Endothelial cell of umbilical vein (primary cell): ENCODE data around the gene EVI2A. TPM values are rescaled to one million over a fixed set of nuclear protein-coding genes. Genes with fewer than 3 reads are reported as not detected.

Source experiments
- BruUV-seq: library from RNA; stranded (reverse); fragments of 400-500 nt; replicated peaks from 2 replicates; lab custom pipeline; 2021; lab: Mats Ljungman, UMichigan
- CTCF ChIA-PET: fragments of 300-600, 350-600 bp; sonication (Branson Sonifier 250); formaldehyde crosslinking; loops from one replicate; lab custom pipeline; 2021; ENCODE audit warnings: antibody characterized with exemption, inconsistent platforms; lab: Charles Lee
- POLR2A ChIA-PET: fragments of 300-600, 350-600 bp; sonication (Branson Sonifier 250); formaldehyde crosslinking; loops from one replicate; lab custom pipeline; 2021; ENCODE audit warnings: antibody characterized with exemption, inconsistent platforms; lab: Charles Lee
- DNase-seq: peaks from one replicate; pipeline ENCODE4 v3.0.0-alpha.2; 2011; ENCODE audit warnings: low read depth, low spot score
- FAIRE-seq: peaks from 2 replicates; lab custom pipeline; 2011; peaks lifted over from hg19 to GRCh38; lab: Jason Lieb, UNC
- H2AFZ ChIP-seq: 2 replicates; pipeline ENCODE4 v1.6.0; 2012; ENCODE audit warnings: low read depth, low read length, control low read depth, inconsistent platforms
- H3K27ac ChIP-seq: 2 replicates; pipeline ENCODE4 v1.5.1; 2011; ENCODE audit warnings: low read depth, mild to moderate bottlenecking, control low read depth, low read length, moderate library complexity; ENCODE audit not compliant: insufficient read depth
- H3K27me3 ChIP-seq, 2 experiments: 2 replicates each; pipeline versions ENCODE4 v1.6.0 to v1.6.1; 2011; ENCODE audit warnings: low read length in 2 of 2, mixed read lengths in 1 of 2; ENCODE audit not compliant: control insufficient read depth in 2 of 2, insufficient read depth in 2 of 2
- H3K36me3 ChIP-seq, 2 experiments: 2 replicates in 1 of 2; 3 replicates in 1 of 2; pipeline ENCODE4 v1.5.1; 2011; ENCODE audit warnings: low read length in 2 of 2, mild to moderate bottlenecking in 1 of 2, moderate library complexity in 1 of 2; ENCODE audit not compliant: control insufficient read depth in 2 of 2, insufficient read depth in 2 of 2; ENCODE audit errors: extremely low read depth in 1 of 2
- H3K4me1 ChIP-seq: 3 replicates; pipeline ENCODE4 v1.5.1; 2011; ENCODE audit warnings: mild to moderate bottlenecking, low read length; ENCODE audit not compliant: control insufficient read depth, insufficient read depth; ENCODE audit errors: extremely low read depth
- H3K4me2 ChIP-seq: 2 replicates; pipeline ENCODE4 v1.6.1; 2011; ENCODE audit warnings: low read length, control low read depth, mixed read lengths; ENCODE audit not compliant: insufficient read depth
- H3K4me3 ChIP-seq, 3 experiments: fragments of 200-600 bp in 1 of 3; sonication (generic), shearing (Covaris generic) in 1 of 3; replicated peaks in 1 of 3; 2 replicates each; pipeline ENCODE4 v1.5.1; 2011 to 2016; ENCODE audit warnings: control low read depth in 3 of 3, low read length in 3 of 3, mild to moderate bottlenecking in 2 of 3, inconsistent platforms in 1 of 3, low read depth in 1 of 3, moderate library complexity in 1 of 3; ENCODE audit not compliant: insufficient read depth in 1 of 3
- H3K79me2 ChIP-seq: 2 replicates; pipeline ENCODE4 v1.6.0; 2012; ENCODE audit warnings: low read length, inconsistent platforms; ENCODE audit not compliant: control insufficient read depth, insufficient read depth
- H3K9ac ChIP-seq: replicated peaks from 2 replicates; pipeline ENCODE3; 2011; ENCODE audit warnings: low read length, control low read depth; ENCODE audit not compliant: insufficient read depth; ENCODE audit errors: extremely low read depth
- H3K9me1 ChIP-seq: replicated peaks from 3 replicates; pipeline ENCODE4 v1.6.0; 2011; ENCODE audit warnings: mild to moderate bottlenecking, low read length; ENCODE audit not compliant: control insufficient read depth, insufficient read depth; ENCODE audit errors: extremely low read depth
- H3K9me3 ChIP-seq: replicated peaks from 2 replicates; pipeline ENCODE4 v1.5.1; 2012; ENCODE audit warnings: low read length, inconsistent platforms; ENCODE audit not compliant: control insufficient read depth, insufficient read depth
- H4K20me1 ChIP-seq: replicated peaks from 2 replicates; pipeline ENCODE3; 2011; ENCODE audit warnings: mild to moderate bottlenecking, low read length; ENCODE audit not compliant: control insufficient read depth, insufficient read depth; ENCODE audit errors: extremely low read depth
- EZH2 ChIP-seq: IDR thresholded peaks from 2 replicates; pipeline ENCODE4 v1.6.1; 2012; ENCODE audit warnings: borderline replicate concordance, low read depth, mild to moderate bottlenecking, moderate library complexity, low read length, inconsistent platforms; ENCODE audit not compliant: severe bottlenecking
- FOS ChIP-seq: IDR thresholded peaks from 2 replicates; pipeline ENCODE4 v1.6.1; 2011; ENCODE audit warnings: mild to moderate bottlenecking, low read length, moderate library complexity, borderline replicate concordance; ENCODE audit not compliant: insufficient read depth
- GATA2 ChIP-seq: IDR thresholded peaks from 2 replicates; pipeline ENCODE4 v1.7.0; 2011; ENCODE audit warnings: low read depth, mild to moderate bottlenecking, moderate library complexity, mixed read lengths, low read length; ENCODE audit not compliant: insufficient read length, insufficient read depth
- JUN ChIP-seq: IDR thresholded peaks from 2 replicates; pipeline ENCODE4 v1.6.1; 2011; ENCODE audit warnings: borderline replicate concordance, low read depth; ENCODE audit not compliant: insufficient read length, insufficient read depth
- MAX ChIP-seq: IDR thresholded peaks from 2 replicates; pipeline ENCODE4 v1.6.1; 2011; ENCODE audit not compliant: insufficient read depth, insufficient read length
- MYC ChIP-seq: IDR thresholded peaks from one replicate; pipeline ENCODE4 v1.6.1; 2011; ENCODE audit warnings: mild to moderate bottlenecking, low read depth, low read length
- POLR2A ChIP-seq: IDR thresholded peaks from 2 replicates; pipeline ENCODE4 v1.6.1; 2012; ENCODE audit warnings: low read depth, mild to moderate bottlenecking, control low read depth, low read length
- POLR2AphosphoS5 ChIP-seq: IDR thresholded peaks from 2 replicates; pipeline ENCODE4 v1.6.1; 2012; ENCODE audit warnings: low read depth, mild to moderate bottlenecking, control low read depth, low read length, moderate library complexity; ENCODE audit not compliant: insufficient read depth
- dilution Hi-C: fragments of 300-500 bp; cut with MboI; formaldehyde crosslinking; loops from one replicate; pipeline ENCODE4 v1.15.0; 2019; ENCODE audit warnings: low sequenced_read_pairs; ENCODE audit not compliant: extremely low pct_ligation_motif_present
- intact Hi-C: fragments of 100-400 bp; cut with micrococcal nuclease; formaldehyde crosslinking; loops from one replicate; pipeline ENCODE4 v1.10.0; 2022
- polyA plus RNA-seq, 4 experiments: library from polyadenylated mRNA; depleted of rRNA in 3 of 4; stranded (reverse) in 3 of 4; unstranded in 1 of 4; fragments of >200 nt; gene quantifications; 2 replicates each; pipeline versions ENCODE4 v1.2.1 to v1.2.3, GENCODE V29; 2011 to 2012; ENCODE audit warnings: missing spikeins in 1 of 4
- total RNA-seq: library from RNA; stranded (reverse); gene quantifications from 2 replicates; pipeline ENCODE4 v1.2.3, GENCODE V29; 2021
- TF ChIP-seq, protein P1 (sequence below), 2 donors: IDR thresholded peaks; 1 replicate in 1 of 2; 2 replicates in 1 of 2; pipeline ENCODE4 v1.5.1; 2011; ENCODE audit warnings: low read length in 2 of 2, mild to moderate bottlenecking in 2 of 2, moderate library complexity in 2 of 2, control low read depth in 1 of 2, inconsistent platforms in 1 of 2, low read depth in 1 of 2; ENCODE audit not compliant: insufficient read depth in 1 of 2; ENCODE audit errors: extremely low read depth in 1 of 2

EVI2A gene
- total and polyA plus RNA-seq, 2 donors (not counting 3 experiments of a cell fraction or from before 2014, with no cell fraction given), result 0.07 to 0.22 TPM

- no peak overlapping the region for H3K4me3 ChIP-seq
- H3K4me1 ChIP-seq, result peaks cover 21% of the 10 kb centered on the region
- CTCF ChIA-PET, result no interaction called here
- no TSS peak for BruUV-seq
- H3K9me3 ChIP-seq, result no peaks in the 10 kb centered on the region
- dilution Hi-C loops (no loop called here), intact Hi-C loops (no loop called here)
- H3K27ac ChIP-seq, result no peak overlapping the region
- no peak for FAIRE-seq
- no peak for DNase-seq
- POLR2A ChIA-PET, result no interaction called here
- H3K9me1 ChIP-seq, result no peaks in the 10 kb centered on the region
- H3K9ac ChIP-seq, result no peak overlapping the region
- H3K4me2 ChIP-seq, result no peak overlapping the region
- no peaks in the 10 kb centered on the region for H4K20me1 ChIP-seq
- H3K79me2 ChIP-seq, result no peaks in the 10 kb centered on the region
- H3K36me3 ChIP-seq, result peaks cover under 1 to 4% of the 10 kb centered on the region in 2 experiments
- no peak for TF ChIP-seq EZH2
- TF ChIP-seq FOS, result no peak
- no peak for TF ChIP-seq POLR2AphosphoS5
- TF ChIP-seq JUN, result no peak
- no peak for TF ChIP-seq MYC
- no peak for TF ChIP-seq MAX
- TF ChIP-seq POLR2A, result no peak
- no peak for TF ChIP-seq GATA2
- TF ChIP-seq, protein P1, sequence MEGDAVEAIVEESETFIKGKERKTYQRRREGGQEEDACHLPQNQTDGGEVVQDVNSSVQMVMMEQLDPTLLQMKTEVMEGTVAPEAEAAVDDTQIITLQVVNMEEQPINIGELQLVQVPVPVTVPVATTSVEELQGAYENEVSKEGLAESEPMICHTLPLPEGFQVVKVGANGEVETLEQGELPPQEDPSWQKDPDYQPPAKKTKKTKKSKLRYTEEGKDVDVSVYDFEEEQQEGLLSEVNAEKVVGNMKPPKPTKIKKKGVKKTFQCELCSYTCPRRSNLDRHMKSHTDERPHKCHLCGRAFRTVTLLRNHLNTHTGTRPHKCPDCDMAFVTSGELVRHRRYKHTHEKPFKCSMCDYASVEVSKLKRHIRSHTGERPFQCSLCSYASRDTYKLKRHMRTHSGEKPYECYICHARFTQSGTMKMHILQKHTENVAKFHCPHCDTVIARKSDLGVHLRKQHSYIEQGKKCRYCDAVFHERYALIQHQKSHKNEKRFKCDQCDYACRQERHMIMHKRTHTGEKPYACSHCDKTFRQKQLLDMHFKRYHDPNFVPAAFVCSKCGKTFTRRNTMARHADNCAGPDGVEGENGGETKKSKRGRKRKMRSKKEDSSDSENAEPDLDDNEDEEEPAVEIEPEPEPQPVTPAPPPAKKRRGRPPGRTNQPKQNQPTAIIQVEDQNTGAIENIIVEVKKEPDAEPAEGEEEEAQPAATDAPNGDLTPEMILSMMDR (IDR thresholded peaks at IDR 0.05; ENCODE audit: extremely low read depth in 1 of 2, insufficient read depth in 1 of 2, low read depth in 1 of 2, low read length in 2 of 2), result no peak
- no peaks in the 10 kb centered on the region for H3K27me3 ChIP-seq
- no peak overlapping the region for H2AFZ ChIP-seq
Measured at GRCh38 chr17:31272236-31272635, 49.2 kb downstream of the EVI2A start.
